Activated CD8-positive, alpha-beta T cell treated with anti-CD3 and anti-CD28 coated beads for 36 hours (primary cell): ENCODE measurements around the gene PPP2R2C. TPM values are rescaled to one million over a fixed set of nuclear protein-coding genes. Genes with fewer than 3 reads are reported as not detected.

Experiments used
- ATAC-seq: fragments of 200-7000 bp; cut with Tn5 transposase; one replicate; pipeline ENCODE4 v1.10.0; 2021; ENCODE audit warnings: mild to moderate bottlenecking, moderate library complexity
- CTCF ChIA-PET: fragments of 350-600 bp; sonication (Branson Sonifier 250); formaldehyde crosslinking; loops from one replicate; lab custom pipeline; 2021; ENCODE audit warnings: antibody characterized with exemption; lab: Charles Lee
- POLR2A ChIA-PET: fragments of 350-600 bp; sonication (Branson Sonifier 250); formaldehyde crosslinking; loops from one replicate; lab custom pipeline; 2021; ENCODE audit warnings: antibody characterized with exemption; lab: Charles Lee
- DNase-seq: peaks from one replicate; pipeline ENCODE4 v3.0.0-alpha.2; 2020
- H3K27ac Mint-ChIP-seq: one replicate; pipeline ENCODE4 v1.8.0; 2021; ENCODE audit warnings: mild to moderate bottlenecking, mixed read lengths
- H3K27me3 Mint-ChIP-seq: one replicate; pipeline ENCODE4 v1.8.0; 2021; ENCODE audit warnings: mixed read lengths
- H3K36me3 Mint-ChIP-seq: one replicate; pipeline ENCODE4 v1.8.0; 2021; ENCODE audit warnings: low read depth, mixed read lengths
- H3K4me1 Mint-ChIP-seq: one replicate; pipeline ENCODE4 v1.8.0; 2021; ENCODE audit warnings: low read depth, mixed read lengths
- H3K4me3 Mint-ChIP-seq: one replicate; pipeline ENCODE4 v1.8.0; 2021; ENCODE audit warnings: mild to moderate bottlenecking, moderate library complexity, mixed read lengths
- H3K9me3 Mint-ChIP-seq: one replicate; pipeline ENCODE4 v1.8.0; 2021; ENCODE audit warnings: mixed read lengths
- intact Hi-C: fragments of 100-400 bp; cut with micrococcal nuclease; formaldehyde crosslinking; loops from one replicate; pipeline ENCODE4 v1.10.0; 2022
- total RNA-seq, 2 experiments: library from RNA; stranded (reverse); gene quantifications; one replicate each; pipeline ENCODE4 v1.2.3, GENCODE V29; 2021
- TF ChIP-seq, protein P1 (sequence below): fragments of 200-600 bp; IDR thresholded peaks from one replicate; pipeline ENCODE4 v1.8.0; 2022; ENCODE audit warnings: antibody characterized with exemption, mild to moderate bottlenecking

PPP2R2C gene
- total RNA-seq, 2 experiments from 2014 or later: not detected

- Mint-ChIP-seq H3K27ac (no peak overlapping the region), H3K4me3 (peak overlapping the region; percentile 3), H3K27me3 (peaks cover 36% of the 10 kb centered on the region), H3K36me3 (no peaks in the 10 kb centered on the region), H3K9me3 (peaks cover 4% of the 10 kb centered on the region), H3K4me1 (peaks cover 4% of the 10 kb centered on the region)
- POLR2A ChIA-PET: no interaction called here
- intact Hi-C loops: no loop called here
- TF ChIP-seq, protein P1, sequence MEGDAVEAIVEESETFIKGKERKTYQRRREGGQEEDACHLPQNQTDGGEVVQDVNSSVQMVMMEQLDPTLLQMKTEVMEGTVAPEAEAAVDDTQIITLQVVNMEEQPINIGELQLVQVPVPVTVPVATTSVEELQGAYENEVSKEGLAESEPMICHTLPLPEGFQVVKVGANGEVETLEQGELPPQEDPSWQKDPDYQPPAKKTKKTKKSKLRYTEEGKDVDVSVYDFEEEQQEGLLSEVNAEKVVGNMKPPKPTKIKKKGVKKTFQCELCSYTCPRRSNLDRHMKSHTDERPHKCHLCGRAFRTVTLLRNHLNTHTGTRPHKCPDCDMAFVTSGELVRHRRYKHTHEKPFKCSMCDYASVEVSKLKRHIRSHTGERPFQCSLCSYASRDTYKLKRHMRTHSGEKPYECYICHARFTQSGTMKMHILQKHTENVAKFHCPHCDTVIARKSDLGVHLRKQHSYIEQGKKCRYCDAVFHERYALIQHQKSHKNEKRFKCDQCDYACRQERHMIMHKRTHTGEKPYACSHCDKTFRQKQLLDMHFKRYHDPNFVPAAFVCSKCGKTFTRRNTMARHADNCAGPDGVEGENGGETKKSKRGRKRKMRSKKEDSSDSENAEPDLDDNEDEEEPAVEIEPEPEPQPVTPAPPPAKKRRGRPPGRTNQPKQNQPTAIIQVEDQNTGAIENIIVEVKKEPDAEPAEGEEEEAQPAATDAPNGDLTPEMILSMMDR: no peak
- DNase-seq (no peak), ATAC-seq (no peak)
- CTCF ChIA-PET: interaction anchor here (1.7 kb wide), 1 partner anchor 18 kb away, joined by 4 read pairs; no protein-coding TSS in a partner anchor
Observed at GRCh38 chr4:6309777-6310176, 162.6 kb downstream of the PPP2R2C start.

DNA sequence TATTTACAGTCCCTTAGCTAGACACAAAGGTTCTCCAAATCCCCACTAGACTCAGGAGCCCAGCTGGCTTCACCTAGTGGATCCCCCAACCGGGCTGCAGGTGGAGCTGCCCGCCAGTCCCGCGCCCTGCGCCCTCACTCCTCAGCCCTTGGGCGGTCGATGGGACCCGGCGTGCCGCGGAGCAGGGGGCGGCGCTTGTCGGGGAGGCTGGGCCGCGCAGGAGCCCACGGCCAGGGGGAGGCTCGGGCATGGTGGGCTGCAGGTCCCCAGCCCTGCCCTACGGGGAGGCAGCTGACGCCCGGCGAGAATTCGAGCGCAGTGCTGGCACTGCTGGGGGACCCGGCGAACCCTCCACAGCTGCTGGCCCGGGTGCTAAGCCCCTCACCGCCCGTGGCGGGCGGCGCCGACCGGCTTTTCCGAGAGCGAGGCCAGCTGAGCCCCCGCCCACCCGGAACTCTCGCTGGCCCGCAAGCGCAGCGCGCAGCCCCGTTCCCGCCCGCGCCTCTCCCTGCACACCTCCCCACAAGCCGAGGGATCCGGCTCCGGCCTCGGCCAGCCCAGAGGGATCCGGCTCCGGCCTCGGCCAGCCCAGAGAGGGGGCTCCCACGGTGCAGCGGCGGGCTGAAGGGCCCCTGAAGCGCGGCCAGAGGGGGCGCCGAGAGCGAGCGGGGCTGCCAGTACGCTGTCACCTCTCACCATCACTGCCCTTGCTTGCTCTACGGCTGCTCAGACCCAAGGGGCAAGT lies 163.3 kb downstream of the PPP2R2C start:
- Mint-ChIP-seq H3K27me3 (peaks cover 36% of the 10 kb centered on the region), H3K9me3 (peaks cover 4% of the 10 kb centered on the region), H3K4me1 (peaks cover 4% of the 10 kb centered on the region), H3K4me3 (peak overlapping the region; percentile 24), H3K27ac (no peak overlapping the region), H3K36me3 (no peaks in the 10 kb centered on the region)
- TF ChIP-seq, protein P1: no peak
- intact Hi-C loops: no loop called here
- DNase-seq (peak; percentile 34), ATAC-seq (peak; percentile 68)
- CTCF ChIA-PET: interaction anchor here (0.7 to 1.9 kb wide), 6 partner anchors 18 to 58 kb away, joined by 3 to 4 read pairs (median 4); no protein-coding TSS in a partner anchor
- POLR2A ChIA-PET: no interaction called here

DNA sequence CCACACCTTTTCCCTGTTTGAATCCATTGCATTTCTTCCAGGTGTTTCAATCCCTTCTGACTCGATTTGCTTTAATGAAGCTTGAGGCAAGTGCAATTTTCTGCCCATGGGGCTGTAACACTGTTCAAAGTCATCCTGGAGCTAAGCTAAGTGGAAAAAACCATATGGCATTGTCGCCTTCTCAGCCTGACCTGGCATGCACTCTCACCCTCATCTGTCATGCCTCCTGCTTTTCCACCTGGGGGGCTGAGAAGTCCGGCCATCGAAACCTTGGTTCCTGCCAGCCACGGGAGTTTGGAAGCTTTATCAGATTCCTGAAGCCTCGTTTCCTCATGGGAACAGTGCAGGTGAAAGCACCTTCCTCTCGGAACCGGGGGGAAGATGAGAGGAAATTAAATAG lies 164.5 kb downstream of the PPP2R2C start:
- Mint-ChIP-seq H3K36me3 (no peaks in the 10 kb centered on the region), H3K27me3 (peaks cover 34% of the 10 kb centered on the region), H3K9me3 (peaks cover 4% of the 10 kb centered on the region), H3K4me1 (peaks cover 4% of the 10 kb centered on the region), H3K27ac (no peak overlapping the region), H3K4me3 (no peak overlapping the region)
- intact Hi-C loops: no loop called here
- ATAC-seq: no peak
- CTCF ChIA-PET: interaction anchor here (1.2 to 1.9 kb wide), 5 partner anchors 16 to 57 kb away, joined by 3 to 4 read pairs (median 4); no protein-coding TSS in a partner anchor
- POLR2A ChIA-PET: no interaction called here
- TF ChIP-seq, protein P1: no peak
- no peak for DNase-seq

DNA sequence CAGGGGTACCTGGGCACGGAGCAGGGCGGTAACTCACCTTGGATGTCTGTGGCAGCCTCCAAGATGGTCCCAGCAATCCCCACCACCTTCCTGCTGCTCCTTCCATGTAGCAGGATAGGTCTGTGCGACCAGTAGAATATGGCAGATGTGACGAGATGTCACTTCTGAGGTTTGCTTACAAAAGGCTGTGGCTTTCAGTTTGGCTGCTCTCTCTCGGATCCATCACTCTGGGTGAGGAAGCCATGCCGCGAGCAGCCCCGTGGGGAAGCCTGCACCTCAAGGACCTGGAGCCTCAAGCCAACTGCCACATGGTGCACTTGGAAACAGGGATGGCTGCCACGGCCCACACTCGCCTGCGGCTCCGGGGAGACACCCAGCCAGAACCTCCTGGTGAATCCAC lies 165.2 kb downstream of the PPP2R2C start:
- TF ChIP-seq, protein P1: no peak
- CTCF ChIA-PET: interaction anchor here (1.2 to 1.9 kb wide), 5 partner anchors 17 to 56 kb away, joined by 3 to 5 read pairs (median 4); no protein-coding TSS in a partner anchor
- no peak overlapping the region for H3K4me3 Mint-ChIP-seq
- no peak for ATAC-seq
- intact Hi-C loops: no loop called here
- no peak overlapping the region for H3K27ac Mint-ChIP-seq
- peaks cover 31% of the 10 kb centered on the region for H3K27me3 Mint-ChIP-seq
- peaks cover 4% of the 10 kb centered on the region for H3K9me3 Mint-ChIP-seq
- POLR2A ChIA-PET: no interaction called here
- H3K36me3 Mint-ChIP-seq: peaks cover 1% of the 10 kb centered on the region
- no peak for DNase-seq
- H3K4me1 Mint-ChIP-seq: peaks cover 4% of the 10 kb centered on the region

DNA sequence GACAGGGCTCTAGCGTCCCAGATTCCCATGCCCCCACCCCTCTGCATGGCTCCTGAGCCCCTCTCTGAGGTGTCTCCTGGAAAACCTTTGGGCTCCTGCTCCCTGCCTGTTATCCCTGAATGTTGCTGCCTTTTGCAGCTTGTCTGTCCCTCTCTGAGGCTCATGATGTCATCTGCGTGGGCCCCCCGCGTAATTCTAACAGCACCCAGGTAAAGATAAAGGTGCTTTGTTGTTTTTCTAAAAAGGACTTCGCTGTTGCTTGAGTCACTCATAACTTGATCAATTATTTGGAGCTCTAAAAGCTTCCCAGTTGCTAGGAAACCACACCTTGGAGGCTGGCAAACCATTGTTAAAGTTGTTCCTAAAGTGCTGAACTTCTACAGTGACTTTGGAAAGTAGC lies 166.1 kb downstream of the PPP2R2C start:
- H3K27me3 Mint-ChIP-seq: peaks cover 30% of the 10 kb centered on the region
- ChIA-PET POLR2A (no interaction called here), CTCF (interaction anchor here (1.3 to 1.8 kb wide), 3 partner anchors 18 to 56 kb away, joined by 3 to 7 read pairs (median 5); no protein-coding TSS in a partner anchor)
- DNase-seq (no peak), ATAC-seq (no peak)
- H3K27ac Mint-ChIP-seq: no peak overlapping the region
- peaks cover 8% of the 10 kb centered on the region for H3K36me3 Mint-ChIP-seq
- TF ChIP-seq, protein P1: no peak
- no peak overlapping the region for H3K4me3 Mint-ChIP-seq
- H3K4me1 Mint-ChIP-seq: peaks cover 4% of the 10 kb centered on the region
- intact Hi-C loops: no loop called here
- H3K9me3 Mint-ChIP-seq: peaks cover 4% of the 10 kb centered on the region
